Endothelial cell of umbilical vein (primary cell): ENCODE data around the gene ATXN1. TPM values are rescaled to one million over a fixed set of nuclear protein-coding genes. Genes with fewer than 3 reads are reported as not detected.

Experiments used
- BruUV-seq: library from RNA; stranded (reverse); fragments of 400-500 nt; replicated peaks from 2 replicates; lab custom pipeline; 2021; lab: Mats Ljungman, UMichigan
- CTCF ChIA-PET: fragments of 300-600, 350-600 bp; sonication (Branson Sonifier 250); formaldehyde crosslinking; loops from one replicate; lab custom pipeline; 2021; ENCODE audit warnings: antibody characterized with exemption, inconsistent platforms; lab: Charles Lee
- POLR2A ChIA-PET: fragments of 300-600, 350-600 bp; sonication (Branson Sonifier 250); formaldehyde crosslinking; loops from one replicate; lab custom pipeline; 2021; ENCODE audit warnings: antibody characterized with exemption, inconsistent platforms; lab: Charles Lee
- DNase-seq: peaks from one replicate; pipeline ENCODE4 v3.0.0-alpha.2; 2011; ENCODE audit warnings: low read depth, low spot score
- FAIRE-seq: peaks from 2 replicates; lab custom pipeline; 2011; peaks lifted over from hg19 to GRCh38; lab: Jason Lieb, UNC
- H2AFZ ChIP-seq: 2 replicates; pipeline ENCODE4 v1.6.0; 2012; ENCODE audit warnings: low read depth, low read length, control low read depth, inconsistent platforms
- H3K27ac ChIP-seq: 2 replicates; pipeline ENCODE4 v1.5.1; 2011; ENCODE audit warnings: low read depth, mild to moderate bottlenecking, control low read depth, low read length, moderate library complexity; ENCODE audit not compliant: insufficient read depth
- H3K27me3 ChIP-seq, 2 experiments: 2 replicates each; pipeline versions ENCODE4 v1.6.0 to v1.6.1; 2011; ENCODE audit warnings: low read length in 2 of 2, mixed read lengths in 1 of 2; ENCODE audit not compliant: control insufficient read depth in 2 of 2, insufficient read depth in 2 of 2
- H3K36me3 ChIP-seq, 2 experiments: 2 replicates in 1 of 2; 3 replicates in 1 of 2; pipeline ENCODE4 v1.5.1; 2011; ENCODE audit warnings: low read length in 2 of 2, mild to moderate bottlenecking in 1 of 2, moderate library complexity in 1 of 2; ENCODE audit not compliant: control insufficient read depth in 2 of 2, insufficient read depth in 2 of 2; ENCODE audit errors: extremely low read depth in 1 of 2
- H3K4me1 ChIP-seq: 3 replicates; pipeline ENCODE4 v1.5.1; 2011; ENCODE audit warnings: mild to moderate bottlenecking, low read length; ENCODE audit not compliant: control insufficient read depth, insufficient read depth; ENCODE audit errors: extremely low read depth
- H3K4me2 ChIP-seq: 2 replicates; pipeline ENCODE4 v1.6.1; 2011; ENCODE audit warnings: low read length, control low read depth, mixed read lengths; ENCODE audit not compliant: insufficient read depth
- H3K4me3 ChIP-seq, 3 experiments: fragments of 200-600 bp in 1 of 3; sonication (generic), shearing (Covaris generic) in 1 of 3; replicated peaks in 1 of 3; 2 replicates each; pipeline ENCODE4 v1.5.1; 2011 to 2016; ENCODE audit warnings: control low read depth in 3 of 3, low read length in 3 of 3, mild to moderate bottlenecking in 2 of 3, inconsistent platforms in 1 of 3, low read depth in 1 of 3, moderate library complexity in 1 of 3; ENCODE audit not compliant: insufficient read depth in 1 of 3
- H3K79me2 ChIP-seq: 2 replicates; pipeline ENCODE4 v1.6.0; 2012; ENCODE audit warnings: low read length, inconsistent platforms; ENCODE audit not compliant: control insufficient read depth, insufficient read depth
- H3K9ac ChIP-seq: replicated peaks from 2 replicates; pipeline ENCODE3; 2011; ENCODE audit warnings: low read length, control low read depth; ENCODE audit not compliant: insufficient read depth; ENCODE audit errors: extremely low read depth
- H3K9me1 ChIP-seq: replicated peaks from 3 replicates; pipeline ENCODE4 v1.6.0; 2011; ENCODE audit warnings: mild to moderate bottlenecking, low read length; ENCODE audit not compliant: control insufficient read depth, insufficient read depth; ENCODE audit errors: extremely low read depth
- H3K9me3 ChIP-seq: replicated peaks from 2 replicates; pipeline ENCODE4 v1.5.1; 2012; ENCODE audit warnings: low read length, inconsistent platforms; ENCODE audit not compliant: control insufficient read depth, insufficient read depth
- H4K20me1 ChIP-seq: replicated peaks from 2 replicates; pipeline ENCODE3; 2011; ENCODE audit warnings: mild to moderate bottlenecking, low read length; ENCODE audit not compliant: control insufficient read depth, insufficient read depth; ENCODE audit errors: extremely low read depth
- CTCF ChIP-seq, 2 donors: IDR thresholded peaks; 1 replicate in 1 of 2; 2 replicates in 1 of 2; pipeline ENCODE4 v1.5.1; 2011; ENCODE audit warnings: low read length in 2 of 2, mild to moderate bottlenecking in 2 of 2, moderate library complexity in 2 of 2, control low read depth in 1 of 2, inconsistent platforms in 1 of 2, low read depth in 1 of 2; ENCODE audit not compliant: insufficient read depth in 1 of 2; ENCODE audit errors: extremely low read depth in 1 of 2
- EZH2 ChIP-seq: IDR thresholded peaks from 2 replicates; pipeline ENCODE4 v1.6.1; 2012; ENCODE audit warnings: borderline replicate concordance, low read depth, mild to moderate bottlenecking, moderate library complexity, low read length, inconsistent platforms; ENCODE audit not compliant: severe bottlenecking
- GATA2 ChIP-seq: IDR thresholded peaks from 2 replicates; pipeline ENCODE4 v1.7.0; 2011; ENCODE audit warnings: low read depth, mild to moderate bottlenecking, moderate library complexity, mixed read lengths, low read length; ENCODE audit not compliant: insufficient read length, insufficient read depth
- JUN ChIP-seq: IDR thresholded peaks from 2 replicates; pipeline ENCODE4 v1.6.1; 2011; ENCODE audit warnings: borderline replicate concordance, low read depth; ENCODE audit not compliant: insufficient read length, insufficient read depth
- MAX ChIP-seq: IDR thresholded peaks from 2 replicates; pipeline ENCODE4 v1.6.1; 2011; ENCODE audit not compliant: insufficient read depth, insufficient read length
- POLR2A ChIP-seq: IDR thresholded peaks from 2 replicates; pipeline ENCODE4 v1.6.1; 2012; ENCODE audit warnings: low read depth, mild to moderate bottlenecking, control low read depth, low read length
- dilution Hi-C: fragments of 300-500 bp; cut with MboI; formaldehyde crosslinking; loops from one replicate; pipeline ENCODE4 v1.15.0; 2019; ENCODE audit warnings: low sequenced_read_pairs; ENCODE audit not compliant: extremely low pct_ligation_motif_present
- intact Hi-C: fragments of 100-400 bp; cut with micrococcal nuclease; formaldehyde crosslinking; loops from one replicate; pipeline ENCODE4 v1.10.0; 2022
- polyA plus RNA-seq, 4 experiments: library from polyadenylated mRNA; depleted of rRNA in 3 of 4; stranded (reverse) in 3 of 4; unstranded in 1 of 4; fragments of >200 nt; gene quantifications; 2 replicates each; pipeline versions ENCODE4 v1.2.1 to v1.2.3, GENCODE V29; 2011 to 2012; ENCODE audit warnings: missing spikeins in 1 of 4
- total RNA-seq: library from RNA; stranded (reverse); gene quantifications from 2 replicates; pipeline ENCODE4 v1.2.3, GENCODE V29; 2021

The ATXN1 gene
- total and polyA plus RNA-seq, 2 donors (not counting 3 experiments of a cell fraction or from before 2014, with no cell fraction given) = 16.4 to 33.0 TPM

- H3K79me2 ChIP-seq = no peaks in the 10 kb centered on the region
- no peaks in the 10 kb centered on the region for H3K4me1 ChIP-seq
- no peaks in the 10 kb centered on the region for H3K9me1 ChIP-seq
- no peaks in the 10 kb centered on the region for H4K20me1 ChIP-seq
- no TSS peak for BruUV-seq
- H3K4me3 ChIP-seq = no peak overlapping the region
- H3K27me3 ChIP-seq = no peaks in the 10 kb centered on the region
- CTCF ChIA-PET = interaction anchor here (0.7 to 2.5 kb wide), 4 partner anchors 15 to 259 kb away, joined by 4 to 7 read pairs (median 6); partner anchors contain the start of gene ATXN1
- no peaks in the 10 kb centered on the region for H3K36me3 ChIP-seq
- POLR2A ChIA-PET = no interaction called here
- no peak overlapping the region for H3K27ac ChIP-seq
- dilution Hi-C loops = no loop called here
- H2AFZ ChIP-seq = no peak overlapping the region
- H3K9ac ChIP-seq = no peak overlapping the region
- FAIRE-seq (no peak), DNase-seq (no peak)
- TF ChIP-seq CTCF (IDR thresholded peaks at IDR 0.05; ENCODE audit: extremely low read depth in 1 of 2, insufficient read depth in 1 of 2, low read depth in 1 of 2, low read length in 2 of 2) (no peak), EZH2 (no peak), GATA2 (no peak), POLR2A (no peak), MAX (no peak)
- H3K9me3 ChIP-seq = no peaks in the 10 kb centered on the region
- H3K4me2 ChIP-seq = no peak overlapping the region
- intact Hi-C loops = no loop called here
These were observed 257.3 kb downstream of the ATXN1 start for GRCh38 chr6:16503970-16504415.

- Histone ChIP-seq H3K27ac (no peak overlapping the region), H4K20me1 (no peaks in the 10 kb centered on the region), H3K9me1 (no peaks in the 10 kb centered on the region), H2AFZ (no peak overlapping the region), H3K4me1 (no peaks in the 10 kb centered on the region), H3K36me3 (no peaks in the 10 kb centered on the region), H3K27me3 (no peaks in the 10 kb centered on the region), H3K4me3 (no peak overlapping the region), H3K9ac (no peak overlapping the region), H3K4me2 (no peak overlapping the region), H3K9me3 (no peaks in the 10 kb centered on the region), H3K79me2 (no peaks in the 10 kb centered on the region)
- FAIRE-seq (no peak), DNase-seq (no peak)
- TF ChIP-seq JUN = no peak
- TF ChIP-seq MAX = no peak
- TF ChIP-seq POLR2A = no peak
- TF ChIP-seq EZH2 = no peak
- ChIA-PET POLR2A (no interaction called here), CTCF (interaction anchor here (2.0 to 2.5 kb wide), 2 partner anchors 7 to 258 kb away, joined by 5 to 6 read pairs; partner anchors contain the start of gene ATXN1)
- intact Hi-C loops = no loop called here
- dilution Hi-C loops = no loop called here
- no TSS peak for BruUV-seq
These were observed 258.0 kb downstream of the ATXN1 start for GRCh38 chr6:16503241-16503775.
